Stimulated activated CD8-positive, alpha-beta memory T cell treated with anti-CD3 and anti-CD28 coated beads, Interleukin-4, amount 100 ng/mL, for 24 hours (primary cell): Measurements from ENCODE around the gene KCNQ1.

ENCODE experiments used
- DNase-seq: peaks from one replicate; pipeline ENCODE4 v3.0.0-alpha.2; 2020; ENCODE audit warnings: low read depth

The KCNQ1 gene

DNA sequence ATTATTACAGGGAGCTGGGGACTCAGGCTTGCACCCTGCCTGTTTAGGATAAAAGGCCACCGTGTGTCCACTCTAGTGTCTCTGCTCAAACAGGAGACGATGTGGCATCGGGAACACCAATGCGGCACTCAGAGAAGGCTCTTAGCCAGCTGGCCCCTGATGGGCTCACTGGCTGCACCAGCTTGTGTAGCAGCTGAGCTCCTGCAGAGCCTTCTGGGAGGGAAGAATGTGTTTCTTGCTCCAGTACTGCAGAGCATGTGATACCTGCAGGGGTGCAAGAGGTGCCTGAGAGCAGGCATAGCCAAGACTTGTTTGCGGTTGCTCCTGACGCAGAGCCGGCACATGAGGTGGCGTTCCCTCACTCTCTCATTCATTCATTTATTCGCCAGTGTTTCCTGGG is 299.4 kb downstream of the KCNQ1 start:
- no peak for DNase-seq

GRCh38 chr11:2745511-2745910 is 300.7 kb downstream of the KCNQ1 start:
- DNase-seq = no peak

DNA sequence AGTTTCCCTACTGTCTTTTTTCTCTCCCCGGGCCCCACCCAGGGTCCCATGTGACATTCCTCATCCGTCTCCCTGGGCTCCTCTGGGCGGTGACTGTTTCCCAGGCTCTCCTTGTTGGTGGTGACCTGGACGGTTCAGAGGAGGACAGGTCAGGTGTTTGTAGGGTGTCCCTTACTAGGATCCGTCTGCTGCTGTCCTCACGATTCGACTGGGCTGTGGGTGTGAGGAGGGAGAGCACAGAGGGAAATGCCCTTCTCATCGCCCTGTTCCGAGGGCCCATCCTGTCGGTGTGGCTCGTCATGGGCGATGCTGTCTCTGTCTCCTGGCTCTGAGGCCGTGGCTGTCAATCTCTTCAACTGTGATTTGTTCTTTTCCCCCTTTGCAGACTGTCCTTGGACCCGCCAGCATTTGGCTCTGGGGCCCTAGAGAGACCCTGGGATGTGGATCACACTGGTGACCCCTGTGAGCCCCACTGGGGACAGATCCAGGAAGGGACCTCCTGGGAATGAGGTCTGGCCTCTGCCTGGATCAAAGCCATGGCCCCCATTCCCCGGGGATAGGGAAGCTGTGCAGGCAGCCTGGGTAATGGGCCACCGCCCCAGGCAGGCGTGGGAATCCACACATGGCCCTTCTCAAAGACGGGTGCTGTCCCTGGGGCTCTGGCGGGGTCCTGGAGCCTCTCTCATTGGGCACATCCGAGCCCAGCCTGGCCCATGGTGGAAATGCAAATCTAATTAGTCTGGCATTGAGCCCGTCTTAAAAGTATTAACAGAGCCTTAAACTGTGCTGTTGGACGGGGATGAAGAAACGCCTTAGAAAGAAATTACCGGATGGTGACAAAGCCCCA is 301.8 kb downstream of the KCNQ1 start:
- DNase-seq = no peak

DNA sequence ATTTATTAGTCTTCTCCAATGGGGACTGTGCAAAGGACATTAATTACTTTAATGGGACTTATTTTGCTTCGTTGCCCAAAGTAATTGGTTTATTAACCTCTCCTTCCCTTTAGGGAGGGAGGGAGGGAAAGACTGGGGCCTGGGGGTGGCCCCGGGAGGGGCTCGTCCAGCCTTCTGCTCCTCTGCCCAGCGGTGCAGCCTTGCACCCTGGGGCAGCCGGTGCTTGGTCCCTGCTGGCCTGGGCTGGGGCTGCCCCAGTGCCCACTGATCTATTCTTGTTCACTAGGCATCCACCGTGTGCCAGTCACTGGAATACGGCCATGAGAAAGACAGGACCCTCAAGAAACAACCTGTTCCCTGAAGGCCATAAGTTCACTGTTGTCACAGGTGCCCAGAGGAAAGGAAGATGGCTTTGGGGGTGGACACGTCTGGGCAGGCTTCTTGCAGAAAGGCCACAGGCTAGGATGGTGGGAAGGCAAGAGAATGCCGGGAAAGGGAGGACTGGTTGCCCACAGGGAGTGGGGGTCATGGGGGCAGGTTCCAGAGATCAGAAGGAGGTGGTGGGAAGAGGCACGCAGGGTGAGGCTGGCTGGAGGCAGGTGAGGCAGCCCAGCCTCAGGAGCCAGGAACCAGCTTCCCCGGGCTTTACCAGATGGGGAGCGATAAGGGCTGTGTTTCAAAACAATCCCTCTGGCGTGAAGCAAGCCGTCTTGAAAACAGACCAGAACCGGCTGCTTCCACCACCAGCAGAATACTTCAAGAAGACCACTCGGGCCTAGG is 302.6 kb downstream of the KCNQ1 start:
- no peak for DNase-seq

- DNase-seq = no peak
Measured at GRCh38 chr11:2748061-2748813, 303.4 kb downstream of the KCNQ1 start.

DNA sequence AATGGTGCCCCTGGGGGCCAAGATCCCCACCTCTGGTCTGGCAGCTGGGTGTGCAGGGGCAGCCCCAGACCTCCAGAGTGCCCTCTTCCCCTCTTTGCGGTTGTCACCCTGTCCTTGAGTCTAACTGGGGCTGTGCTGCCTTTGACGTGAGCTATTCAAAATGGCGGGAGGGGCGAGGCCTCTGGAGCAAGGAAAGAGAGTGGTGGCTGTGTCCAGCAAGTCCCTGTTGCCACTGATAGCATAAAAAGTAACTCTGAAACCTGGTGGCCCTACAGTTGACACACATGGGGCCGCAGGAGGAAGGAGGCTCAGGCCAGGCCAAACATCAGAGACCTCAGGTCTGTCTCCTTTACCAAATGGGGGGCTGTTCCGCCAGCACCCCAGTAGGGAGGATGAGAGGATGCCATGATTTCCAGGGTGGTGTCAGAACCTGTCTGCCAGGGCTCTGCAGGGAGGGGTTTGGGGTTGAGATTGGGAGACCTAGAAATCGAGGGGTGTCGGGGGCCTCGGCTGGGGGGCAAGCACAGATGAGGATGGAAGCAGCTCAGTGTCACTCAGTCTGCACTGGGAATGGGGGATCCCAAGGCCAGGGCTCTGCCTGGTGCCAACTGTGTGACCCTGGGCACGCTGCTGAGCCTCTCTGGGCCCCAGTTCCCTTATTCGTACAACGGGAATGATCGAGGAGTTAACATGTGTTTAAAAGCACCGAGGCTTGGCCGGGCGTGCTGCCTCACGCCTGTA is 304.2 kb downstream of the KCNQ1 start:
- DNase-seq = no peak

- DNase-seq = no peak
Measured at GRCh38 chr11:2750101-2750681, 305.4 kb downstream of the KCNQ1 start.

DNA sequence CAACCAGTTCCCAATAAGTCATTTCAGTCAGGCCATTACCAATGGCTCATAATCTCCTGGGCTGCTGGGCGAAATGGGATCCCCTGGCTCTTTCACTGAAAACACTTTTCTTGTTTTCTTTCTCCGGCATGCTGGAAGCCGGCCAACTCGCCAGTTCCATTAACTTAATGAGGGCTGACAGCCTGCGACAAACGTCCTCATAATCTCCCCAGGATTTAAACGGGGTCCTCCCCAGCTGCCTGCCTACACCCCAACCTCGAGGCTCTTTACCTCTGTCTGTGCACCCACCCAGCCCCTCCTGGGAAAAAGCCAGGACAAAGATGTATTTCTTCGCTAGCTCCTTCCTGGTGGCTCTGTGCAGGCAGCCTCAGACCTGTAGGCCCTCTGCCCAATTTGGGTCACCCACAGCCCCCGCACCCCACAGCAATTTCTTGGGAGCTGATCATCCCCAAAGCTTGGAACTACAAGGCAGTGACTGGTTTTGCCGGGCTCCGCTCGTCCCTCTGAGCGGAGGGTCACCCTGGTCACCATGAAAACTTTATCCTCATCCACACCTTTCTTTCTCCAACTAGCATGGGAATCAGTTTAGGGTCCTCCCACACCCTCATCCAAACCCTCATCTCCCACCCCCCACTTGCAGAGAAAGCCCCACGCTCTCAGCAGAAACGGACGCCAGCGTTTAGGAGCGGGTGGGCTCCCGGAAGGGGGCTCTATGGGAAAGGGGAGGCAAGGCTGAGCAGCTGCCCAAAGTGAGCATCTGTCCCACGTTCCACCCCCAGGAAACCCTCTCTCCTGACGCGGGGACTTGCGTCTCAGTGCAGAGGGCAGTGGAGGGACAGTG is 306.1 kb downstream of the KCNQ1 start:
- DNase-seq = no peak

DNA sequence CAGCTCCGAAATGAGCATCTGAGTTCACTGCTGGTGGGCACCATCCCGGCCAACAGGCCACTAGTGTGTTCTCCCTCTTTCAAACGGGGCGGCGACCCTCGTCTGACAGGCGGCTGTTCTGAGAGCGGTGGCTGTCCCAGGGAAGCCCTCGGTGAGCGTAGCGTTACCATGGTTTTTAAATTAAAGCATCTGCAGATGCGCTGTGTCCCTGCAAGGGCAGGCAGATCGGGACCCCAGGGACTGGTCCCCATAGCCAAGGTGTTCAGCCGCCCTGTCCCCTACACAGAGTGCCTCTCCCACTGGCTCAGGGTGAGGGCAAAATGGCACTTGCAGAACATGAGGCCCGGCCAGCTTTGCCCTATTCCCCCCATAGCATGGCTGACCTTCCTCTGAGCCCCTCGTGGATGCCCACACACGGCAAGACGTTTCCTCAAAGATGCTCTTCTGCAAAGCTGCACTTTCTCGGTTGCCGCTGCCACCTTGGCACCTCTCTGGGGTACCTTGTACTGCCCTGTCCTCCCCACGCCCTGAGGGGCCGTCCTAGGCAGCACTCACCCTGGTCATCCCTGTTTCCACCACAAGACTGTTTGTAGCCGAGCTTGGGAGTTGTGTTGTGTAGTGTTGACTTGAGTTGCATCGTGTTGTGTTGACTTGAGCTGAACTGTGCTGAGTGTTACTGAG is 306.9 kb downstream of the KCNQ1 start:
- no peak for DNase-seq

DNA sequence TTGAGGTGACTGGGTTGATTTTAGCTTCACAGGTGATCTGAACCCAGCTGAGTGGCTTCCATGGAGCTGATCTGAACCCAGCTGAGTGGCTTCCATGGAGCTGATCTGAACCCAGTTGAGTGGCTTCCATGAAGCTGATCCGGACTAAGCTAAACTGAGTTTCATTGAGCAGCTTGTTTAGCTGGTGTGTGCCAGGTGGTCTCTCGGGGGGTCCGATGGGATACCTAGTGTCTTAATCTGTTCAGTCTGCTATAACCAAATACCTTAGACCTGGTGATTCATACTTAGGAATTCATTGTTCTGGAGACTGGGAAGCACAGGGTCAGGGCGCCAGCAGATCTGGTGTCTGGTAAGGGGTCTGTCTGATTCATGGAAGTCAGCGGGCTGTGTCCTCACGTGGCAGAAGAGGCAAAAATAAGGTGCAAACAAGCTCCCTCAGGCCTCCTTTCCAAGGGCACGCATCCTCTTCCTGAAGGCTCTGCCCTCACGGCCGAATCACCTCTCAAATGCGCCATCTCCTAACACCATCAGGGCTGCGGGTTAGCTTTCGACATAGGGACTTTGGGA is 307.5 kb downstream of the KCNQ1 start:
- DNase-seq = no peak

DNA sequence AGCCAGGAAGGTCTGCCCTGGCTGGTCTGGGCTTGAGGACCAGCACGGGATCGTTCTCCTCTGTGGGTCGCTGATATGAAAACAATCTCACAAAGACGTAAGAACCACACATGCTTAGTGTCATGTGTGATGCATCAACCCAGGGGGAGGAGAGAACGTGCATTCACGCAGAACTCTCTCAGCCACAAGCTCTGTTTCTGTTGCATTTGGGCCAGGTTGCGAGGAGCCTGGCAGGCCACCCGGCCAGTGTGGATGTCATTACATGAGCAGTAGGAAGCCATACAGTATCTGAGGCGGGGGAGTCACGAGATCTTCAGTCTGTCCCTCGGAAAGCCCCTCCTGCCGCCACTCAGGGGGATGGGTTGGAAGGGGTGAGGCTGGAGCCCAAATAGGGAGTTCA is 308.1 kb downstream of the KCNQ1 start:
- no peak for DNase-seq

DNA sequence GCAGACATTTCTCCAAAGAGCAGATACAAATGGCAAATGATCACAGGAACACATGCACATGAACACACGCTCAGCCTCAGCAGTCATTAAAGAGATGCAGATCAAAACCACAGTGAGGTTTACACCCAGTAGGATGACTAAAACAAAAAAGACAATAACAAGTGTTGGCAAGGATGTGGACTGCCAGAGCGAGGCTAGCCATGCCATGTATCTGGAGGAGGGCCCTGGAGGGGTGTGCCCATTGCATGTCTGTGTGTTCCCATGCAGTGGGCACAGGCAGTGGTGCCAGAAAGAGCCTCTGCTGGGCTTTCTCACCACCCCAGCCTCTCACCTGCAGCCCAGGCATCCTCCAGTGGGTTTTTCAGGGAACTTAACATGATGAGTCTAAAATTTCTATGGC is 309.2 kb downstream of the KCNQ1 start:
- no peak for DNase-seq

GRCh38 chr11:2755071-2755470 is 310.3 kb downstream of the KCNQ1 start:
- no peak for DNase-seq

- no peak for DNase-seq
Measured at GRCh38 chr11:2758751-2759150, 313.9 kb downstream of the KCNQ1 start.

GRCh38 chr11:2759228-2760195 is 314.7 kb downstream of the KCNQ1 start:
- no peak for DNase-seq

- DNase-seq = no peak
Measured at GRCh38 chr11:2760196-2760871, 315.5 kb downstream of the KCNQ1 start.

- no peak for DNase-seq
Measured at GRCh38 chr11:2761131-2762030, 316.6 kb downstream of the KCNQ1 start.
